ENCODE data around the gene RNGTT.

RNGTT gene

GRCh38 chr6:88641178-88641903, 322.1 kb downstream of the RNGTT start:
- DNase-seq, result no peak

DNA sequence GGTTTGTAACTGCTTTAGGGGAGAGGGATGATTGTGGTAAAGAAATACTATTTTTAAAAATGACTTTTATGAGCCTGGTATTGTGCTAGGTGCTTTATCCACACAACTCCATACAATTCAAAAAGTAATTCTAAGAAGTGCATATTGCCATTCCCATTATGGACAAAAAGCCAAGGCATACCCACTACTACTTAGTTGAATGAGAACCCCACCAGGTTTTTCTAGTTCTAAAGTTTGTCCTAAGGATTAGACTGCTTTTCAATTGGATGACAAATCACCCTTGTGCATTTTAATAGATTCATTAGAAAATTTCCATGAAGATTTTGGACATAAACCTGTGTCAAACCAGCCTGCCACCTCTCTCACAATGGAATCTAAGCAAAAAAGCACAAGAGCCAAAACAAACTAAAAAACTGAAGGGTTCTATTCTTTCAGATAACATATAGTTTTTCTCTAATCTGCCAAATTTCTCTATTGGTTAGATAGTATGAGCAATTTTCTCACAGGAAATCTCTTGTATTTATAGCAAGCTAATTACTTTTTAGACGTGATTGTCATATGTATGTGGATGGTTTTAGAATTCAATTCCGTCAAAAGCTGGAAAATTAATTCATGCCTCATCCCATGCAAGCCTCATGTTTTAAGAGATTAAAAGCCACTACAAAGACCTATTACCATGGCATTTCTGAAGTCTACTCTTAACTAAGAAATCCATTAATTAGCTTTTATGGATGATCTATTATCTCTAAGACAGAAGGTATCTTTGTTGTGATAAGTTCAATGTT, 325.5 kb downstream of the RNGTT start:
- DNase-seq, result no peak

- no peak for DNase-seq
These were observed 326.5 kb downstream of the RNGTT start for GRCh38 chr6:88636871-88637270.

DNA sequence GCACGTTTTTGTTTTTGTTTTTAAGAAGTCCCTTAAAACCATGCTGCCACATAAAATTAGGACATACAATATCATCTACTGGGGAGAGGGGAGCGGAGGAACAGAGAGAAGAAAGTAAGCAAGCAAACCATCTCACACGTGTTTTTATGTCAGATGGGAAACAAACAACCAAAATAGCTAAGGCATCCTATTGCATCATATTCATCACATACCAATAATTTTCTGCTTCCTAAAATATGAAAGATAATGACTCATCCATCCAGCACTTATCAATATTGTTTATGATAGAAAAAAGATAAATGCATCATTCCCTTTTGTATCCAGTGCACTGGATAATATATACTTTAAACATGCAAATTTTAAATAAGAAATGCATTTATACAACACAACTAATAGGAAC, 329.6 kb downstream of the RNGTT start:
- no peak for DNase-seq

GRCh38 chr6:88631830-88632229, 331.6 kb downstream of the RNGTT start:
- DNase-seq, result no peak

GRCh38 chr6:88629838-88630494, 333.5 kb downstream of the RNGTT start:
- peak; percentile 27 for DNase-seq

DNA sequence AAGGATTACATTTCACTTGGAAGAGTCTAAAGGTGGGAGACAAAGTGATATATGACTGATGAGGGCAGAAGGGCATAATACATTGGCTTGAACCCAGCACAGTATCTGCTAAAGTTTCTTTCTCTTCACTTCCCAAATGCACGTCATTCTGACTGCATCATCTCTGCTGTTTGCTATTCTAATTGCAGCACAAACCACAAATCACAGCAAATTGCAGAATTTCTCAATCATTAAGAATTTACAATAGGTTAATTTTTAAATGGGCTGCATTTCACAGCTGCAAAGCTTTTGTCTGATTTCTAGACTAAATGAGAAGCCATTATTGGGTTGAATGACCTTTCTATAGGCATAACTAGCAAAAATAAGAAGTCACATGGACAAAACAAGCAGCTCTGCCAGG, 337.0 kb downstream of the RNGTT start:
- peak; percentile 70 for DNase-seq

- no peak for DNase-seq
These were observed 339.9 kb downstream of the RNGTT start for GRCh38 chr6:88623531-88623930.

DNA sequence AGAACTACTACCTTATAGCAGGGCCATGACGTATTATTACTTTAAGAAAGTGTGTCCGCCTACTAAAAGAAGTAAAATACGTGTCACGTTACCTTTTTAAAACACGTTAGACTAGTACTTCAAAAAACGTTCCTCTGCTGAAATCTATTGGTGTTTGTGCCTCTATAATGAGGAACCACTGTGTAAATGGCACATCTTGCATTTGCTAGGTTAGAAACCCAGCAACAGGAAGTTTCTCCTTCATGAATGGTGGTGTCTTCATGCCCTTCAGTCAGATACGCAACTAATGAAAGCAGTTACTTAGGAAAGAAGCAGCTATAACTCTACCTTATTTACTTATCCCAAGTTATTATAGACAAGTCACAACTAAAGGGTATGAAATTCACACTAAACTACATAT, 343.5 kb downstream of the RNGTT start:
- DNase-seq, result no peak

DNA sequence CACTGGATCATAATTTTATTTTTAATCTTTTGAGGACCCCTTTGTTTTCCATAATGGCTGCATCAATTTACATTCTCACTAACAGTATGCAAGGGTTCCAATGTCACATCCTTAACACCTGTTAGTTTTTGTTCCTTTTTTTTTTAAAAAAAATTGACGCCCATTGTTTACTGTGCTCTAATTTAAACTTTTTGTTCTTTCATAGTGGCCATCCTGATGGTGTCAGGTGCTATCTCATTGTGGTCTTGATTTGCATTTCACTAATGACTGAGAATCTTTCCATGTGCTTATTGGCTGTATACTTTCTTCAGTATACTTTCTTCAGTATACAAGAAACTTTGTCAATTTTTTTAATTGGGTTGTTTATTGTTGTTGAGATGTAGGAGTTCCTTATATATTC, 347.0 kb downstream of the RNGTT start:
- no peak for DNase-seq

DNA sequence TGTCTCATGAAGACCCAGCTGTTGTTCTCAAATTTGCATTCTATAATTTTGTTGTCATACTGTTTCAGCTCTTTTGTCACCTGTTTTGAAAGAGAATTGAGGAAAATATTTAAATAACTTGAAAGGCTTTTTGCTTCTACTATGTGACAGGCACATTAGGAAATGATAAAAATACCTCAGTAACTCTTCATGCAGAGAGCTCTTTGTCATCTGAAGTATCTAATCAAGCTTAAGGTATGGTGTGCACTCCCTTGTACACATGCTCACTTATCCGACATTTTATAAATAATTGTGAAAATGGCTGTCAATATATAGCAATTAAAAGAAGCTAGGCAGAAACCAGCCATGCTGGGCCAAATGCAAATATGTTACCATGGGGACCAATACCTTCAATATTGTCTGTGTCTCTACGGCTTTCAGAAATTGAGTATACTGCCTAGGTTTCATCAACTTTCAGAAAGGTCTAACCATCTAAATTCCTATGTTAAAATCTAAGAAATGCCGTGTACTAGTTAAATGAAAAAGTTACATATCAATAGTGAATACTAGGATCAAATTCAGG, 349.0 kb downstream of the RNGTT start:
- no peak for DNase-seq

DNA sequence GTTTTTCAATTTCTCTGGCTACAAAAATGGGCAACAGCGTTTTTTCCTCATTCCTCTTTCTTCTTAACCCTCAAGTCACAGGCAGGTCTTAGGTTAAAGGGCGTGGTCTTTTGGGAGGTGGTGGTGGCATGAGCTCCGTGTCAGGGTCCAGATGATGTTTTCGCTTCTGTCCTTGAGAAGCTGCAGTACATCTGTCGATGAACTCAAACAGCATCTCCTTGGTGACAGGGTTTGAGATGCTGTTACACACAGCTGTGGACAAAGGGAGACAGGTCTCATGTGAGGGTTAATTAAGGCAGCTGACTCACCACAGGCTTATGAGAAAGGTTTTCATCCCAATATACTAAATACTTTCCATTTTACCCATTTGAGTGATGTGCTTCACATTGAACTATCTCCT, 350.8 kb downstream of the RNGTT start:
- no peak for DNase-seq

- DNase-seq, result no peak
These were observed 351.7 kb downstream of the RNGTT start for GRCh38 chr6:88611721-88612120.

DNA sequence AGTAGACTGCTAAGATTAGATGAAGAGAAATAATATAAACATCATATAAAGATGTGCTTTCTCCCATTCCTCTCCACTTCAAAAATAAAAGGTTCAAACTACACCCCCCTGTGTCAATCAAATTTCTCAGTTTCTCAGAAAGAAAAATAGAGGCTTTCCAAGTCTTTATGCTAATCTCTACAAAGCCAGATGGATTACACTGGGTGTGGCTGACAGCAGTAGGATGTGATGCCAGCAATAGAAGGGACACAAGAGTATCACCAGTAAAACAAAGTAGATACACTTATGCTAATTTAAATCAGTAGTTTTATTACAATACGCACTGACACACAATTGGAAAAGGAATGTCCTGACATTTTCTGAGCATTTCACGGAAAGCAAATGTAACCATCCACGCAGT, 353.4 kb downstream of the RNGTT start:
- DNase-seq, result no peak

GRCh38 chr6:88605271-88605670, 358.1 kb downstream of the RNGTT start:
- DNase-seq, result no peak

DNA sequence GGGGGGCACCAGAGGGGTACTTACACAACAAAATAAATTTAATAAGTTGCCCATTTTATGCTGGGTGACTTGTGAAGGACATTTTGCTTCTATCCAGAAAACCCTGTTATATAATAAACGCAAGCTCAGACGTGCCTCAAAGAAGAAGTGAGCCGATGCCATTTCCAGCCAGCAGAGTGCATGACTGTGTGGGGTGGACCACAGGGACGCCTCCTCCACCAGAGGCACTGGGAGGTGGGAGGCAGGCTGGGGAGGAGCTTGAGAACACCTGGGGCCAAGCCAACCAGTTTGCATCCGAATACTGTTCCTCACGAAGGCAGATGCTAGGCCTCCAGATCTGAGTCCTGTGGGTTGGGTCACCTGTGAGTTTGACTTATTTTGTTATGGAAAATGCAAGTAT, 363.8 kb downstream of the RNGTT start:
- DNase-seq, result no peak

- no peak for DNase-seq
These were observed 366.6 kb downstream of the RNGTT start for GRCh38 chr6:88596801-88597200.

GRCh38 chr6:88588938-88589337, 374.5 kb downstream of the RNGTT start:
- DNase-seq, result no peak

DNA sequence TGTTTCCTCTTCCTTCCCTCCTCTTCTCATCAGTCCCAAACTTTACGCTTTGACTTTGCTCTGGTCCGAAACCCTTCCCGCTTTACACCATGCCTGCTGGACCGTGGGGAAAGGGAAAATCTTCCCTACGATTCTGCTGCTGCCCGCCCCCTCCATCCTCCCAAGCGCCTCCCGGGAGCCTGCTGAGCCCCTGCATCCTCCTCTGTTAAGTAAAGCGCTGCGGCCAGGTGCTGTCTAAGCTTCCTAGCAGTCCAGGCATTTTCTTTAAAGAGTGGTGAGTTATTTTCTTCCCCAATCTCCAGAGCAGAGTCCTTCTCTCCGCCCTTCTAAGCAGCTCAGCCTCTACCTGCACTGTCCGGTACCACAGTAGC, 376.3 kb downstream of the RNGTT start:
- no peak for DNase-seq

- no peak for DNase-seq
These were observed 376.9 kb downstream of the RNGTT start for GRCh38 chr6:88586371-88587149.

DNA sequence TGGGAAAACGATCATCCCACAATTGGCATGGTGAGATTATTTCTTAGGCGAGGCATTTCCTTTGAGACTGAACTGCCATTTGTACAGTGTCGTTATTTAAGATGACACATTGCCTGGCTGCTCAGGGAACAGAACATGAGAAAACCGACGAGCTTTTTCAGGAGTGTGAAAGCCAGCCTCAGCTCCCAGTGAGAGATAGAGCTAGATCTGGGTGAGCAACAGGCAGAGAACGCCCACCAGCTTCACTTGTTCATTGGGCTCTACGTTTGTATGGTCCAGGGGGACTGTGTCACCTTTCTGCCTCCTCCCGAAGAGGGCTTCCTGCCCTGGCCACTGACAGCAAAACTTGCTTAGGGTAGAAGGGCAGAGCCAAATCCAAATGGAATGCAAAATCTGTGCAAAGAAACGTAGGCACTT, 378.1 kb downstream of the RNGTT start:
- no peak for DNase-seq

DNA sequence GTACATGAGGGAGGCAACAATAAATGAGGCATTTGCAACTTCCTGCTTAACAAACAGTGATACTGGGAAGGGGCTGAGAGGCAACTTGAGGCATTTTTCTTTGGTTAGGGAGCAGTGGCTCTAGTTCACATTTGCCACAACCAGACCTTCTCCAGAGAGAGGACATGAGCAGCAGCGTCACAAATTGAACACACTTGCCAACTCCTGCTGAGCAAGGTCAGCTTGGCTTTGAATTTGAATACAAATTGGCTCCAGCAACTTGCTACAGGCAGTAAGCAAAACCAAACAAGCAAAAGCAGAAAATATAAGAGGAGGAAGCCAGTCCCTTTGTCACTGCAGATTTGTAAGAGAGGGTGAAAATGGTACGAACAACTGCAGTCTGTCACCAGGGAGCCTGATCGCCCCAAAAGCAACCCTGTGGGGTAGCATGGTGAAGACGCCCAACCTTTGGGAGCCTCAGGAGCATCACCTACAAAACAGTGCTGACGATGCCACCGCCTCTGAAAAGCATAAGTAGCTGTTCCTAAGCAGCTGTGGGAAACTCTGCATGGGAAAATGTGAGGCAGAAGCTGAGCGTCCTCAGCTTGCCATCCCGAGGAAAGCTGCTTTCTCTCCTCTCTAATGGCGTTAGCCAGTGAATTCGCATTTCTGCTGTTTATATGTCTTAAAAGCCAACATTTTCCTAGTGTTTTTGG, 378.7 kb downstream of the RNGTT start:
- no peak for DNase-seq

Measured in NCI-H748 treated with DMSO at 0.1 percent for 48 hours (cell line).